HepG2 (cell line): ENCODE measurements around the gene MT1G. TPM values are rescaled to one million over a fixed set of nuclear protein-coding genes. Genes with fewer than 3 reads are reported as not detected.

Experiments
- AFF4 ChIP-seq: sonication (generic); formaldehyde crosslinking; IDR thresholded peaks from 2 replicates; pipeline ENCODE4 v1.4.0; 2020; ENCODE audit warnings: missing genetic modification reagents
- CREM ChIP-seq, 2 experiments: sonication (generic) in 1 of 2; formaldehyde crosslinking in 1 of 2; IDR thresholded peaks; 2 replicates each; pipeline versions ENCODE4 v1.4.0 to v1.6.1; 2016 to 2020; ENCODE audit warnings: antibody characterized with exemption in 1 of 2, mild to moderate bottlenecking in 1 of 2, missing genetic modification reagents in 1 of 2
- GATAD2A ChIP-seq: IDR thresholded peaks from 2 replicates; pipeline ENCODE4 v1.6.1; 2016
- KDM1A ChIP-seq: IDR thresholded peaks from 2 replicates; pipeline ENCODE4 v1.6.1; 2016; ENCODE audit warnings: missing compliant biosample characterization
- MAZ ChIP-seq, 2 experiments: sonication (generic) in 1 of 2; formaldehyde crosslinking in 1 of 2; IDR thresholded peaks; 2 replicates each; pipeline versions ENCODE4 v1.5.0 to v1.6.1; 2012 to 2020; ENCODE audit warnings: low read depth in 2 of 2, mild to moderate bottlenecking in 2 of 2, borderline replicate concordance in 1 of 2, improper control_type of control experiment in 1 of 2, low read length in 1 of 2, missing genetic modification reagents in 1 of 2, moderate library complexity in 1 of 2
- NONO ChIP-seq, 2 experiments: fragments of 450-650 bp in 1 of 2; sonication (generic) in 1 of 2; formaldehyde crosslinking in 1 of 2; IDR thresholded peaks in 1 of 2; conservative IDR thresholded peaks in 1 of 2; 2 replicates each; pipeline versions ENCODE4 v1.6.1 to v1.8.0; 2017 to 2022; ENCODE audit warnings: mild to moderate bottlenecking in 1 of 2, missing genetic modification reagents in 1 of 2, moderate library complexity in 1 of 2
- PAWR ChIP-seq: sonication (generic); formaldehyde crosslinking; IDR thresholded peaks from 2 replicates; pipeline ENCODE4 v1.4.0; 2020; ENCODE audit warnings: missing genetic modification reagents, mild to moderate bottlenecking, borderline replicate concordance
- SATB2 ChIP-seq: sonication (generic); formaldehyde crosslinking; IDR thresholded peaks from 2 replicates; pipeline ENCODE4 v1.5.0; 2020; ENCODE audit warnings: missing genetic modification reagents
- SPEN ChIP-seq: sonication (generic); formaldehyde crosslinking; IDR thresholded peaks from 2 replicates; pipeline ENCODE4 v1.5.1; 2020; ENCODE audit warnings: low read depth, mild to moderate bottlenecking, missing genetic modification reagents
- ZFP37 ChIP-seq: sonication (generic); formaldehyde crosslinking; IDR thresholded peaks from 2 replicates; pipeline ENCODE4 v1.4.0; 2020; ENCODE audit warnings: missing genetic modification reagents, borderline replicate concordance
- ZNF230 ChIP-seq: sonication (generic); formaldehyde crosslinking; IDR thresholded peaks from 2 replicates; pipeline ENCODE4 v1.4.0; 2020; ENCODE audit warnings: mild to moderate bottlenecking, missing genetic modification reagents
- ZNF34 ChIP-seq: sonication (generic); formaldehyde crosslinking; IDR thresholded peaks from 2 replicates; pipeline ENCODE4 v1.4.0; 2020; ENCODE audit warnings: mild to moderate bottlenecking, missing genetic modification reagents, borderline replicate concordance
- ZNF441 ChIP-seq: sonication (generic); formaldehyde crosslinking; IDR thresholded peaks from 2 replicates; pipeline ENCODE4 v1.7.0; 2021; ENCODE audit warnings: missing genetic modification reagents, borderline replicate concordance
- polyA plus RNA-seq, 8 experiments: library from polyadenylated mRNA; depleted of rRNA in 3 of 8; stranded (reverse) in 7 of 8; unstranded in 1 of 8; fragments of >200 nt; fragmentation: Illumina TruSeq in 4 of 8; extraction: Trizol in 4 of 8; gene quantifications; 2 replicates each; pipeline versions ENCODE4 v1.2.1 to v1.2.3, GENCODE V29; 2011 to 2016; ENCODE audit warnings: low read depth in 4 of 8, missing spikeins in 1 of 8, mixed read lengths in 1 of 8; ENCODE audit not compliant: insufficient read depth in 1 of 8
- total RNA-seq, 5 experiments: library from RNA; depleted of rRNA; stranded (reverse); fragments of >200 nt; fragmentation: Illumina TruSeq; extraction: Trizol; gene quantifications; 2 replicates each; pipeline ENCODE4 v1.2.3, GENCODE V29; 2016; ENCODE audit warnings: low read depth in 1 of 5
- TF ChIP-seq, protein P1 (sequence below): sonication (generic); formaldehyde crosslinking; IDR thresholded peaks from one replicate; pipeline ENCODE4 v1.5.1; 2020; ENCODE audit warnings: mild to moderate bottlenecking, missing genetic modification reagents; ENCODE audit errors: not compliant biosample characterization
- TF ChIP-seq, protein P2 (sequence below): IDR thresholded peaks from 2 replicates; pipeline ENCODE4 v1.6.1; 2012; ENCODE audit warnings: inconsistent platforms

MT1G gene
- total and polyA plus RNA-seq, 2 of the 13 experiments (the other 11 are each of a cell fraction or from before 2014, with no cell fraction given) = 3.6 to 377 TPM

GRCh38 chr16:56647641-56648431 is 20.0 kb downstream of the MT1G start (continued):
- TF ChIP-seq, protein P1, sequence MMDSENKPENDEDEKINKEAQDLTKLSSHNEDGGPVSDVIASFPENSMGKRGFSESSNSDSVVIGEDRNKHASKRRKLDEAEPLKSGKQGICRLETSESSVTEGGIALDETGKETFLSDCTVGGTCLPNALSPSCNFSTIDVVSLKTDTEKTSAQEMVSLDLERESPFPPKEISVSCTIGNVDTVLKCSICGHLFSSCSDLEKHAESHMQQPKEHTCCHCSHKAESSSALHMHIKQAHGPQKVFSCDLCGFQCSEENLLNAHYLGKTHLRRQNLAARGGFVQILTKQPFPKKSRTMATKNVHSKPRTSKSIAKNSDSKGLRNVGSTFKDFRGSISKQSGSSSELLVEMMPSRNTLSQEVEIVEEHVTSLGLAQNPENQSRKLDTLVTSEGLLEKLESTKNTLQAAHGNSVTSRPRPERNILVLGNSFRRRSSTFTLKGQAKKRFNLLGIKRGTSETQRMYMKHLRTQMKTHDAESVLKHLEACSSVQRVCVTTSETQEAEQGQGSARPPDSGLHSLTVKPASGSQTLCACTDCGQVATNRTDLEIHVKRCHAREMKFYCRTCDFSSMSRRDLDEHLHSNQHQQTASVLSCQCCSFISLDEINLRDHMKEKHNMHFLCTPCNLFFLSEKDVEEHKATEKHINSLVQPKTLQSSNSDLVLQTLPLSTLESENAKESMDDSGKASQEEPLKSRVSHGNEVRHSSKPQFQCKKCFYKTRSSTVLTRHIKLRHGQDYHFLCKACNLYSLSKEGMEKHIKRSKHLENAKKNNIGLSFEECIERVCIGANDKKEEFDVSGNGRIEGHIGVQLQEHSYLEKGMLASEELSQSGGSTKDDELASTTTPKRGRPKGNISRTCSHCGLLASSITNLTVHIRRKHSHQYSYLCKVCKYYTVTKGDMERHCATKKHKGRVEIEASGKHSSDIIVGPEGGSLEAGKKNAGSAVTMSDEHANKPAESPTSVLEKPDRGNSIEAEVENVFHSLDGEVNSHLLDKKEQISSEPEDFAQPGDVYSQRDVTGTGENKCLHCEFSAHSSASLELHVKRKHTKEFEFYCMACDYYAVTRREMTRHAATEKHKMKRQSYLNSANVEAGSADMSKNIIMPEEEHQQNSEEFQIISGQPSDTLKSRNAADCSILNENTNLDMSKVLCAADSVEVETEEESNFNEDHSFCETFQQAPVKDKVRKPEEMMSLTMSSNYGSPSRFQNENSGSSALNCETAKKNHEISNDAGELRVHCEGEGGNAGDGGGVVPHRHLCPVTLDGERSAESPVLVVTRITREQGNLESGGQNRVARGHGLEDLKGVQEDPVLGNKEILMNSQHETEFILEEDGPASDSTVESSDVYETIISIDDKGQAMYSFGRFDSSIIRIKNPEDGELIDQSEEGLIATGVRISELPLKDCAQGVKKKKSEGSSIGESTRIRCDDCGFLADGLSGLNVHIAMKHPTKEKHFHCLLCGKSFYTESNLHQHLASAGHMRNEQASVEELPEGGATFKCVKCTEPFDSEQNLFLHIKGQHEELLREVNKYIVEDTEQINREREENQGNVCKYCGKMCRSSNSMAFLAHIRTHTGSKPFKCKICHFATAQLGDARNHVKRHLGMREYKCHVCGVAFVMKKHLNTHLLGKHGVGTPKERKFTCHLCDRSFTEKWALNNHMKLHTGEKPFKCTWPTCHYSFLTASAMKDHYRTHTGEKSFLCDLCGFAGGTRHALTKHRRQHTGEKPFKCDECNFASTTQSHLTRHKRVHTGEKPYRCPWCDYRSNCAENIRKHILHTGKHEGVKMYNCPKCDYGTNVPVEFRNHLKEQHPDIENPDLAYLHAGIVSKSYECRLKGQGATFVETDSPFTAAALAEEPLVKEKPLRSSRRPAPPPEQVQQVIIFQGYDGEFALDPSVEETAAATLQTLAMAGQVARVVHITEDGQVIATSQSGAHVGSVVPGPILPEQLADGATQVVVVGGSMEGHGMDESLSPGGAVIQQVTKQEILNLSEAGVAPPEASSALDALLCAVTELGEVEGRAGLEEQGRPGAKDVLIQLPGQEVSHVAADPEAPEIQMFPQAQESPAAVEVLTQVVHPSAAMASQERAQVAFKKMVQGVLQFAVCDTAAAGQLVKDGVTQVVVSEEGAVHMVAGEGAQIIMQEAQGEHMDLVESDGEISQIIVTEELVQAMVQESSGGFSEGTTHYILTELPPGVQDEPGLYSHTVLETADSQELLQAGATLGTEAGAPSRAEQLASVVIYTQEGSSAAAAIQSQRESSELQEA (CRISPR knock-in tag) = peak; percentile 55
- TF ChIP-seq GATAD2A (CRISPR knock-in tag) (no peak), ZFP37 (CRISPR knock-in tag) (no peak), ZNF441 (0 out of 2 replicates have a peak, but pooled peaks have one; percentile 32), CREM (IDR thresholded peaks at IDR 0.05) (no peak), CREM (CRISPR knock-in tag; IDR thresholded peaks at IDR 0.05) (no peak), SPEN (CRISPR knock-in tag) (0 out of 2 replicates have a peak, but pooled peaks have one; percentile 44), SATB2 (no peak), NONO (IDR thresholded peaks at IDR 0.05) (no peak), NONO (CRISPR knock-in tag; conservative IDR thresholded peaks at IDR 0.05) (no peak), KDM1A (CRISPR knock-in tag) (no peak), ZNF230 (no peak), PAWR (CRISPR knock-in tag) (no peak), AFF4 (CRISPR knock-in tag) (no peak), MAZ (IDR thresholded peaks at IDR 0.05; ENCODE audit: borderline replicate concordance, low read depth, low read length) (no peak), MAZ (CRISPR knock-in tag; IDR thresholded peaks at IDR 0.05; ENCODE audit: low read depth) (peak; percentile 41; the same call in 1 of the 2 replicates), ZNF34 (no peak)
- TF ChIP-seq, protein P2, sequence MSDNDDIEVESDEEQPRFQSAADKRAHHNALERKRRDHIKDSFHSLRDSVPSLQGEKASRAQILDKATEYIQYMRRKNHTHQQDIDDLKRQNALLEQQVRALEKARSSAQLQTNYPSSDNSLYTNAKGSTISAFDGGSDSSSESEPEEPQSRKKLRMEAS = peak; percentile 67
- TF ChIP-seq, all 625 proteins: peak for 69
